SKM-1 treated with dmso at 0.1 percent for 144 hours (cell line): ENCODE results near the gene SYTL4.

ENCODE experiments used
- DNase-seq: peaks from one replicate; lab custom pipeline; 2025; ENCODE audit not compliant: unreplicated experiment; lab: John Stamatoyannopoulos, UW

Gene SYTL4

DNA sequence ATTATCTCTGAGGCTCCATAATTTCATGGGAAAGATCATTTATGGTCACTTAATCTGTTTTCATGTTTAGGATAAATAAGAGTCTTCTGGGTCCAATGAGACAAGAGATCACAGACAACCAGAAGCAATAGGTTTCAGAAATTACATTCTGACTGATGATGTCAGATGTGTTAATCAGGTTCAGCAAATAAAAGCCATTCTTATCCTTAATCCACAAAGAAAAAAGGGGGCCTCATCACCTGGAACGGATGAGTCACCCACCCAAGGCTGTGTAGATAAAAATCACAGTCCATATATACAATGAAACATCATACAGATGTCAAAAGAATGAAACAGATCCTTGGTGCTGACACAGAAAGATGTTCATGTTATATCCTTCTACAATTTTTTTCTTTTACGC is 36.6 kb downstream of the SYTL4 start:
- no peak for DNase-seq

DNA sequence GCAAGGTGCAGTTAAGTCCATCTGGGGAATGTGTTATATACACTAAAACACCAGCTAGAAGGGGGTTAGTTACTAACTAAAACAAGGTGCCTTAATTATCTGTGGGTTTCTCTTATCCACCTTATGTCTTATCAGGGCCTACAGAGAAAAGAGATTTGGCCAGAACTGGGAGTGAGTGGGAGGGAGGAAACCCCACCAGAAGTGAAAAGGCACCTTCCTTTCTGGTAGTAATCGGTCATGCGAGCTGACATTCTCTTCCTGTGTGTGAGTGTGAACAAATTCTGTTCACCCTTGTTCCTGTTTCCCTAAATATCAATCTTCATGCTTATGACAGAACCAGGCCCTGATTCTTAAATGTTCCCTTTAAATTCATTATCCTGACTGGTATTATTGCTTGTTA is 44.4 kb downstream of the SYTL4 start:
- DNase-seq, result no peak

DNA sequence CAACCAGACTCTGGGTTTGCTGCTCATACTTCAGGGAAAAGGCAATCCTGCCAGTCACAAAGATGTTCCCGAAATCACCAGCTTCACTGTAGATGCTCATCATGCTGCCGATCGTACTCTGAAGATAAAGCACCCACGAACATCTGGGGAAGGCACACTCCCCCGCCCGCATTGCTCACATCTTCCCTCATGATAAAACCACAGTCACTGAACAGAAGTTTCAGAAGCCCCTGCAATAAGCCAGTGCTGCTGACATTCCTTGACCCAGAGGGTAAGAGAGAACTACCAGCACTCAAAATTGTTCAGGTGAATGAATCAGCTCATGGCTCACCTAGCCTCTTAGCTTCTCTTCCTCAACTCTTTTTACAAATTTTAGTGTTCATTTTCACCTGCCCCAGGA is 44.8 kb downstream of the SYTL4 start:
- DNase-seq, result no peak

DNA sequence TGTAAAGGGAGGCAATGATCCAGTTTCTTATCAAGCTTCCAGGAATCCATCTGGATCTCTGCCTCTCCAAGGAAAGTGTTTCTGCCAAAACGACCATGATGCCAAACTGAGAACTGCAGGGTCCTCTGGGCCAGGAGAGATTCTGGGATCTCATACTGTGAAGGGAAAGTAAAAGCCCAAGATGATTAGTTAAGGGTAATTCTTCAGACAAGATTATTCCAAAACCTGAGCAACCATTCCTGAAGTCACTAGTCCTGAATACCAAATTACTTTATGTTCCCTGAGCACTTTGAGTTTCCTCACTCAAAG is 46.0 kb downstream of the SYTL4 start:
- DNase-seq, result no peak

DNA sequence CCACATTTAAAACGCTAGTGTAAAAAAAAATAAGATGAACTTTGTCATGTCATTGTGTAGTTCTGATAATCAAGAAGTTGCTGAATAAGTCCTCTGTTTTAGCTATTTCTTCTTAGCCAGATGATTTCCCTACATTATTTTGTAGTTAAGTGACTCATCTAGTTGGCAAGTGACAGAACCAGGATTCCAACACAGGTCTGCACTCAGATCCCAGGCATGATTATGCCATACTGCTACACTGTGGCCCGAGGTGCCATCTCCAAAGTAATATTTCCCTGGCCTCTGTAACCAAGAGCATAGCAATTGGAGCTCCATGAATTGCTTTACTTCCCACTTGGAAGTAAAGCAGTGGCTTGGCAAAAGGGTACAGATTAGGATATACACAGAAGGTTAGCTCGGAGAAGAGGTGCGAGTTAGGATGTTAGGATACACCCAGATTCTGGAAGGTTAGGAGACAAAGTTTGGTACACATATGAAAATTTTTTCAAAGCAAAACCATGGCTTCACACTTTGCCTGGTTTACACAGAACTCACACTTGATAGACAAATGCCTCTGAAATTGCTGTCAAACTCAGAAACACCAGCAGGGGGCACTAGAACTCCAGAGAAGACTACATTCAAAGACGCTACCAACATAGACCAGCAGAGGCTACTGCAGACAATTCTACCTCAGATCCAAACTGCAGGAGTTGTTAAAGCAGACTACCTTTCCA is 46.5 kb downstream of the SYTL4 start:
- DNase-seq, result peak; percentile 44

DNA sequence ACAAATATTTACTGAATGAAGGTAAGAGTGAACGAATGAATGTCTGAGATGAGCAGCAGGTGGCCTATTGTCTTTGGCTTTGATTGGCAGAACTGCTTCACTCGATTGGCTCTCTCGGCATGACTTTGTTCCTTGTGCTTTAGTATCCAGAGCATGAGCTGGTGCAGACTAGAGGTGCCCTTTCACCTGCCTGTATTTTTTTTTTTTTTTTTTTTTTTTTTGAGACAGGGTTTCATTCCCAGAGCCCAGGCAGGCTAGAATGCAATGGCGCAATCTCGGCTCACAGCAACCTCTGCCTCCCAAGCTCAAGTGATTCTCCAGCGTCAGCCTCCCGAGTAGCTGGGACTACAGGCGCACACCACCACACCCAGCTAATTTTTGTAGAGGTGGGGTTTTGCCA is 49.0 kb downstream of the SYTL4 start:
- no peak for DNase-seq

DNA sequence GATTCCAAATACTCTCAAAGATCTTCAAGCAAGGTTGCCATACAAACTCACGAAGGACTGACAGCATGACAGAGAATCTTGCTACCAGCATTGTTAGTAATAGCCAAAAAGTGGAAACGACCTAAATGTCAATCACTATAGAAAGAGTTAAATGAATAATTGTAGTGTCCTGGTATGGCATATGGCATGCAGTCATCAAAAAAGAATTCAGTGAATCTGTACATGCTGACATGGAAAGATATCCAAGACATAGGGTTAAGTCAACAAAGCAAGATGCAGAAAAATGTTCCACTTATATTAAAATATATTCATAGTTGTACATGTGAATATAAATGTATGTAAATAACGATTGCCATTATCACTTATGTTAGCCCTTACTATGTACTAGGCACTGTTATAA is 50.3 kb downstream of the SYTL4 start:
- DNase-seq, result no peak

DNA sequence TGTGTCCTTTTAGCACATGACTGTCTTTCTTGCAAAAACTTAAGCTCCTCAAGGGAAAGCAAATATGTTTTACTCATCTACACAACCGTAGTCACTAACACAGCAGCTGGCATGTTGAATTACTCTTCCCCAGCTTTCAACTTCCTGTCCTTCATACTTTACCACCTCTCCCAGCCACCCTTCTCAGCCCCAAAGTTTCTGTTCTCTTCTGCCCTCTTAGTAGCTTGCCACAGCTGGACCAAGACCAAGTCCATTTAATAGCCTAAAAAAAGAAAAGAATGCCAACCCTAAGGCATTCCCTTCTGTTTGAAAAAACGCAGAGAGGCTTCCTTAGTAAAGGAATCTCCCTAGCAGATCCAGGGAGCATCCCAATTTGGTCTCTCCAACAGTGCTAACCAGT is 51.2 kb downstream of the SYTL4 start:
- DNase-seq, result no peak

DNA sequence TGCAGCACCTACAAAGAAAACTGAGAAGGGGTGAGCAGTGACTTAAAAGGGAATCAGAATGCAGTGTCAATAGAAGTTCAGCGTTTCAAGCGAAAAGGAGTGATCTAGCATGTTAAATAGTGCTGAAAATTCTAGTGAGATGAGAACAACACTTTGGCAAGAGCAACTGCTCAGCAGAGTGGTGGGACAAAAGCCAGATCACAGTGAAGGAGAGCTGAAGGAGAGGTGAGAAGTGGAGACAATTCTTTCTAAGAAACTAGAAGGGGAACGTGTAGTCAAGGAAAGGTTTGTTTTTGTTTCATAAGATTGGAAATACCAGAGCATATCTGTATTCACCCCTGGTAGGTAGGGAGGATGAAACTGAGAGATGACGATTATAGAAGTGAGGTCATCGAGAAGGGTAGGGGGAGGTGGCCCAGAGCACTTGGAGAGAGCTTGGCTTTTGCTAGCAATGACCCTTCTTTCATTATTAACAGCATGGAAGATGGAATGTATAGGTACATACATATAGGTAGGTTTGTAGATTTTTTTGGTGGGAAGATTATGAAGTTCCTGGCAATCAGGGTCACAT is 54.2 kb downstream of the SYTL4 start:
- DNase-seq, result no peak

DNA sequence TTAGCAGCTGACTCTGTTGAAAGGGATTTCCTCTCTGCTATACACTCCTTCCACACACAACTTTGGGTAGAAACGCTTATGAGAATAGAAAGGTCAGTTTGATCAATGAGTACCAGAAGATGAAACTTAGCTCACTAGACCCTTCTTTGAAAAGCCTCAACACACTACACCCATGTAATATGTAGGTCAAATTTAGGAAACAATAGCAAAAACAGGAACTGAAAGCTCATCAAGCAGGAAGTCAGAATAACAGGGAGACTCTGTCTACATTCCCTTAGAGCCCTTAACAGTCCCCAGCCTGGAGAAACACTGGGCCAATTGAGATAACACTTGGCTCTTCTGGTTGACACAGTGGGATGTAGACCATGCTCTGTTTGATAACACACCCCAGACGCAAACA is 57.2 kb downstream of the SYTL4 start:
- DNase-seq, result peak; percentile 54

DNA sequence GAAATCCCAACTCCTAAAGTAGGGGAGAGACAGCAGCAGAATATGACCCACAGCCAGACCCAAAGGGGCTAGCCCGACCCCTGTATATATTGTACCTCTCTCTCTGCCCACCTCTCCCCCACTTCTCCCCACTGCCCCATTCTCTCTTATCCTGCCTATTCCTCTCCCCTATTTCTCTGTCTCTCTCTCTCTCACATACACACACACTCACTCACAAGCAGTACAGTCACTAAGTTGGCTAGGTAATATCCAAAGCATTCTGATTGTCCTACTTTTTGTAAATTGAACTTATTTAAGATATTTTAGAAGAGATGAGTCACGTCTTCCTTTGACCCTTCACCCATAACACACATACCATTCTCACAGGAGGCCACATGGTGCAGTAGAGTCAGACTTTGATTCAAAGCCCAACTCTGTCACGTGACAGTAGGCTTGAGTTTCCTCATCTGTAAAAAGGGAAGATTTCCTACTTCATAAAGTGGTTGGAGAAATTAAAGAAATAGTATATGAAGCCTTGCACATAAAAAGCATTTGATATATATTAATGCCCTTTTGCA is 58.4 kb downstream of the SYTL4 start:
- no peak for DNase-seq

DNA sequence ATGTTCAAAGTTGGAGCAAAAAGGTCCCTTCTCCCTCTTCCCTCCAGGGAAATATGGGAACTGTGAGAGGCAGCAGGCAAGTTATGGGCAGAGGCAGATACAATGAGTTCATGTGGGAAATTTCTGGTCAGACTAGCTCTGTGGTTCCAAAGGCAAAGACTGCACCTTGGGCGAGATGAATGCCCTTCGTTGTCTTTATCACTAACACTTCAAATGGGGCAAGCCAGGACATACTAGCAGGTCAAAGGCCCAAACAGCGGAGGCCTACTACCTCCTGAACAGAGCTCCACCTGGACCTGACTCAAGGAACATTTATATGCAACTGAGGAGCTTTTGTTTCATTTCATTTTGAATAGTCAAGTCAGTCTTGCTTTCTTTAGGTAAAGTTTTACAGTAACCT is 59.0 kb downstream of the SYTL4 start:
- no peak for DNase-seq

DNA sequence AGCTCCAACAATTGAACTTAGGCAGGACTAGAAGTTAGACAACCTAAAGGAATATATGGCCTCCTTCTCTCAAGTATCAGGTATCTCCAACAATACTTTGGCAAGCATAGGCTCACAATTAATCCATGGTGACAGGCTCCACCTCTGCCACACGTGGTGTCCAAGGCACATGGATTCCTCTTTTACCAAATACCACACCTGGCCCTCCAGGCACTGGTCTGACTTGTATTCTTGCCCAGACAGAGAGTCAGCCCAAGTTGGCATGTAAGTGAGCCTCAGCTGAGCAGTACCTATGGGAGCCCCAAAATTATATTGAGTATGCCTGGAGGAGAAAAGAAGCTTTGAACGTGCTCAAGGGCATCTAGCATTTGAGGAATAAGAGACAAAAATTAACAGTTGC is 68.3 kb downstream of the SYTL4 start:
- no peak for DNase-seq

DNA sequence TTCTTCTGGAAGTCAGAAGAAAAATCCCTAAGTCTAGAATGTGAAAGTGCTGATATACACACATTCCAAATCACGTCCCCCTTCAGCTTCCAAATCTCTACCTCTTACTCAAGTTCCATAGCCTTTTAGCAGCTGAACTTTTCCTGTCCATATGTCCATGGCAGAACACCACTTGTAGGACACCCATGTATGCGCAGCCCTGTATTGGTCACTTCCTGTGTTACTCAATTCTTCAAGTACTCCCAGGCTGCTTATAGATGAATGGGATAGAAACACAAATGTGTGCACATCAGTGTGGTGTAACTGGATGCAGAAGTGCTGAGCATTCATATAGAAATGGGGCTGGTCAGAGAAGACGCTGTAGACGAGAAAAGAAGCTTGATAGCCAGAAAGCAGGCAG is 69.1 kb downstream of the SYTL4 start:
- DNase-seq, result no peak

DNA sequence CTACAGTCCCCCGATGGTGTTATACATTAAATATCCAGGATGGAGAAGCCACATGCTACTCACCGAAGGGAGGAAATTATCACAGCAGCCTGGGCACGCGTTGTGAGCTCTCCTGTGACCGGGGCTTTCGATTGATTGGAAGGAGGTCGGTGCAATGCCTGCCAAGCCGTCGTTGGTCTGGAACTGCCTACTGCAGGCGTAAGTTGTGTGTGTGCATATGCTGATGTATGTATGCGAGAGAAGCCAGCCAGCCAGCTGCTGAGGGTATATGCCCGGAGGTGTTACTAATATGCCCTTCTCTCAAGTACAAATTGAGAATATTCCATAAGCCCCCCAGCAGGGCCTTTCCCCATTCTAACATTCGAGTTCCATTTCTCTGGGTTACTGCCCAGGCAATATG is 69.8 kb downstream of the SYTL4 start:
- DNase-seq, result no peak

DNA sequence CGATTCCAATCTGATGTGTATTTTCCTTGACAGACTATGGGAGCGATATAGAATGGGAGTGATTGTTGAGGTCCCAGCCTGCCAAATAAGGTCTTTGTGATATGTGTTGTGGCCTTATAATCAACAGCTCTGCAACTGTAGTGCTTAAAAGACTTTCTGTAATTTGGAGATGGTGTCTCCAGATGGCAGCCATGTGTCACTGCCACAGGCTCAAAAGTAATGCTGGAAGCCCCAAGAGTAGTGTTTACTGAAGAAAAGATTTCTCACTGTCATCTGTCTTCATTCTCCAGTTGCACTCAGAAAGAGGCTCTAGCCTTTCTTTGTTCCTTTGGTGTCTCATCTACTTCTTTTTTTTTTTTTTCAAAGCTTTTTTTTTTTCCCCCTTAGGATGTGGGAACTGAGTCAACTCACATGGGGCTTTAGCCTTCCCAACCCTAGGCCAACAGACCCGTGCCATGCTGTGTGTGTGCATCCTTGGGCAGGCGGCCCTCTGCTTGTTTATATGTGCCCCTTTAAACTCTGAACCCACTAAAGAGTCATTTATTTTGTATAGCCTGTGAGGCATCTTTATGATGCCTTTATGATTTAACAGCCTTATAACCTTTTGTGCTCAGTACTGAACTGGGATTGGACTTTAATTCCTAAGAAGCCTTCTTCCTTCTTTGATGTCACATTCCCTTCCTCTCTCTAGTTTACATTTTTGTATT is 72.3 kb downstream of the SYTL4 start:
- no peak for DNase-seq

DNA sequence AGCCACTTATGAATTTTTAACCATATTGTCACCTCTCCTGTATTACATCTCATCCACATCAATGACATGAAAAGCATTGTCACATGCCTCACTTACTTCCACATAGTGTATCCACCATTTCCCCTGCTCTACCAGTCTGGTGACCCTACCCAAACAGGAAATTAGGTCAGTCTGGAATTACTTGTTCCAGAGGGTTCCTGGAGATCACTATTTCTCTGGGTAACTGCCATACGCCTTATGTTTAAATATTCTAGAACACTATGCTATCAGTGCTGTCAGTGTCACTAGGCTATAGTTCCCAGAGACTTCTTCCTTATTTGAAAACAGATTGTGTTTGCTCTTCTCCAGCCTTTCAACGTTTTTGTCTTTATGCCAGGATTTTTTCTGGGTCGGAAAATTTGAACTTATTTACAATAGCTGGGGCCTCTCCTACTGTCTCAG is 73.0 kb downstream of the SYTL4 start:
- no peak for DNase-seq

DNA sequence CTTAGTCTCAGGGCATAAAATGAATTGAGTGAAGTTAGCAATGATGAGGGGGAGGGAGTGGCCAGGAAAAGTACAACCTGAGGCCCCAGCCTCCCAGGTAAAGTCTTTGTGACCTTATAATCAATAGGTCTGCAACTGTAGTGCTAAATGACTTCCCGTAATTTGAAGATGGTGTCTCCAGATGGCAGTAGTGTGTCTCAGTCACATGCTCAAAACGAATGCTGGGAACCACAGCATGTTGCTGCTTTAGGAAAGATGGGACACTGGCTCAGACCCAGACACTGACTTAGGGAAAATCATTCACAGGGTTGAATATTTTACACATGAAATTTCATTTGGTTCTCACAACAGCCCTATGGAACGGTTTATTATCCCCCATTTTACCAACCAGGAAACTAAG is 77.7 kb downstream of the SYTL4 start:
- no peak for DNase-seq

DNA sequence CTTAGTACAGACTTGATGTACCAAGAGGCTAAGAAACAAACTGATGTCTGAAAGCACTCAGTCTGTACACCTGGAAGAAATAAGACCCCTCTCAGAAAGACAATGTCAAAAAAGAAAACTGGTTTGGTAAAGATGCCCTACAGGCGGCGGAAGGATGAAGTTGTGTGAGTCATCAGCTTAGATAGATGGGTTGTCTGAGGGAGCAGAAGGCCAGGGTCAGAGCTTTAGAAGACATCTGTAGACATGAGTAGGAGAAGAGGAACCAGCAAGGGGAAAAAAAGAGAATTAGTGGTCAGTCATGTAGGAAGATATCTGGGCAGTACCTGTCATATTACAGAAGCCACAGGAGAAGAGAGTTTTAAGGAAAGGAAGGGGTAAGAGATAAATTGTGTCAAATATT is 79.7 kb downstream of the SYTL4 start:
- no peak for DNase-seq

DNA sequence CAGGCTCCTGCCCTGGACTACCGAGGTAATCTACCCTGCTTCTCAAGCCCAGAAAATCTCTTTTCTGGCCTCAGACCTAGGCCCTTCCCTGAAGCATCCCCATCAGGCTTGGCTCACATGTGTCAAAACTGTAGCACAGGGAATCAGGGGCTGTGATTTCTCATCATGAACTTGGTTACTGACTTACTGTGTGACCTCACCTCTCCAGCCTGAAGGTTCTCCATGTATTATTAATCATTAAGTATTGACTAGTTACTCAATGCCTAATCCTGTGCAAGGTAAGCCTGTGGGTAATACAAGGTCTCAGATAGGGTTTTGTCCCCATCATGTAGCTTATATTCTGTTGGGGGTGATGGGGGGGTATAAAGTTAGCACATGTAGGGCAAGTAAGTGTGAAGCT is 81.1 kb downstream of the SYTL4 start:
- DNase-seq, result no peak

DNA sequence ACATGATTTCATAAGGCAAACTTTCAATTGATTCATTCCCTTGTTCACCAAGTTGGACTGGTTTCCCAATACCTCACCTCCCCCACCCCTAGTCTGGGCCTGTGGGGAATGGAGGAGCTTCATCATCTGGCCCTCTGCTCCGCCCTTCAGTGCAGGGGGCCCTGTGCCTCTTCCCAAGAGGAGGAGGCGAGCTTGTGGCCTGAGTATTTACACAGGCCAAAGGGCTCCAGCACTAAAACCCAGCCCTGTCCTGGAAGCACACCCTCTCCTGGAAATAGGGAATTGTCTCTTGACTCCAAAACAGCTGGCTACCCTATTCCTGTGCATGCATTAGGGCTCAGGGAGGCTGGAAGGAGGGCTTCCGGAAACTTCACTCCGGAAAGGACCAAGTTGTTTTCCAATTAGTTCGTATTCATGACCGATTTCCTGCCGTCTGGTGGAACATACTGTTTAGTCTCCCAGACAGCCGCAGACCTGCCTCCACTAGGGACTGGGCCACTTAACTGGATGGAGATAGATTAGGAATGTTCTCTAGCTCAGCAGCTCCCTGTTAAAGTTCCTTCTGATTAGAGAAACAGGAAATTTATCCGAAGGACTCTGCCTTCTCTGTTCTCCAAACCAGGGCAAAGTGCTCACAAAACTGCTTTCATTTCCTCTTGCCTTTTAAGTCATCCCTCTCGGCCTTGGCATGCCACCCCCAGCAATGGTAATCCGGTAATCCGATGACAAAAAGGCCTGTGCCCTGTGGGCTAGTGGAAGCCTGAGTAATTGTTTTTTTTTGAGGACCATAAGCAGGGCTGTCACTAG is 82.2 kb downstream of the SYTL4 start:
- DNase-seq, result no peak
